HG03280 (cell line): Measurements from ENCODE around the gene MZB1.
"Not testable (repeated sequence)": the region's sequence is repeated elsewhere in the genome, so short reads cannot be mapped to it uniquely, and the experiment has no call there.

Source experiments
- ATAC-seq: cut with Tn5 transposase; IDR thresholded peaks from one replicate; pipeline ENCODE4 v1.9.1; 2021; ENCODE audit warnings: mild to moderate bottlenecking, moderate library complexity; ENCODE audit not compliant: unreplicated experiment

Gene MZB1

GRCh38 chr5:139392678-139393496 is 3.2 kb upstream of the MZB1 start:
- peak; percentile 43 for ATAC-seq

- peak; percentile 16 for ATAC-seq
Measured at GRCh38 chr5:139392324-139392677, 2.6 kb upstream of the MZB1 start.

GRCh38 chr5:139391570-139392323 is 2.0 kb upstream of the MZB1 start:
- ATAC-seq, result no peak

GRCh38 chr5:139390639-139391569 is 1.2 kb upstream of the MZB1 start:
- no peak for ATAC-seq

- ATAC-seq, result no peak
Measured at GRCh38 chr5:139388198-139388821, 1.4 kb downstream of the MZB1 start.

- no peak for ATAC-seq
Measured at GRCh38 chr5:139387611-139388197, 2.0 kb downstream of the MZB1 start.

GRCh38 chr5:139386956-139387355 is 2.8 kb downstream of the MZB1 start:
- not testable (repeated sequence) for ATAC-seq

- ATAC-seq, result no peak
Measured at GRCh38 chr5:139386050-139386438, 3.7 kb downstream of the MZB1 start.

- ATAC-seq, result no peak
Measured at GRCh38 chr5:139385061-139386049, 4.4 kb downstream of the MZB1 start.

- no peak for ATAC-seq
Measured at GRCh38 chr5:139384591-139385051, 5.1 kb downstream of the MZB1 start.

GRCh38 chr5:139383993-139384590 is 5.6 kb downstream of the MZB1 start:
- no peak for ATAC-seq

- ATAC-seq, result no peak
Measured at GRCh38 chr5:139383275-139383992, 6.3 kb downstream of the MZB1 start, which contains the start of gene SLC23A1. Gene SLC23A1 (minus strand): TSS chr5:139383297. CDS start chr5:139383253, 44 bp downstream.

GRCh38 chr5:139382807-139383206 is 6.9 kb downstream of the MZB1 start:
- no peak for ATAC-seq

GRCh38 chr5:139381837-139382761 is 7.6 kb downstream of the MZB1 start:
- no peak for ATAC-seq

GRCh38 chr5:139379626-139380449 is 9.9 kb downstream of the MZB1 start:
- ATAC-seq, result no peak

- ATAC-seq, result no peak
Measured at GRCh38 chr5:139378941-139379361, 10.8 kb downstream of the MZB1 start.
